ENCODE measurements around the gene UCHL3. TPM values are rescaled to one million over a fixed set of nuclear protein-coding genes. Genes with fewer than 3 reads are reported as not detected.

UCHL3 gene
- polyA plus RNA-seq, 3 donors from 2014 or later: 34.5 to 71.1 (median 34.7) TPM

GRCh38 chr13:75617230-75617629, 67.6 kb downstream of the UCHL3 start:
- H3K36me3 Mint-ChIP-seq: peaks cover 0 to 24% (median 17%) of the 10 kb centered on the region in 3 donors
- no peak overlapping the region for H3K4me3 Mint-ChIP-seq
- no peaks in the 10 kb centered on the region for H3K4me1 Mint-ChIP-seq
- peaks cover 0 to 2% (median 0%) of the 10 kb centered on the region in 3 donors for H3K27me3 Mint-ChIP-seq (ENCODE audit: low read depth in 3 of 3)
- DNase-seq: no peak
- H3K9me3 Mint-ChIP-seq: no peaks in the 10 kb centered on the region
- H3K27ac Mint-ChIP-seq: no peak overlapping the region

GRCh38 chr13:75618308-75618707, 68.7 kb downstream of the UCHL3 start:
- DNase-seq: no peak
- H3K27me3 Mint-ChIP-seq (ENCODE audit: low read depth in 3 of 3): peaks cover 0 to 2% (median 0%) of the 10 kb centered on the region in 3 donors
- no peak overlapping the region for H3K27ac Mint-ChIP-seq

GRCh38 chr13:75620020-75620419, 70.4 kb downstream of the UCHL3 start:
- Mint-ChIP-seq H3K4me3 (no peak overlapping the region), H3K9me3 (no peaks in the 10 kb centered on the region), H3K27me3 (ENCODE audit: low read depth in 3 of 3) (peaks cover 0 to 2% (median 0%) of the 10 kb centered on the region in 3 donors), H3K4me1 (no peaks in the 10 kb centered on the region), H3K36me3 (peaks cover 5 to 24% (median 19%) of the 10 kb centered on the region in 3 donors), H3K27ac (no peak overlapping the region)
- DNase-seq: no peak

More at GRCh38 chr13:75618308-75618707, 68.7 kb downstream of the UCHL3 start:
- H3K9me3 Mint-ChIP-seq: no peaks in the 10 kb centered on the region
- H3K4me3 Mint-ChIP-seq: no peak overlapping the region
- H3K4me1 Mint-ChIP-seq: no peaks in the 10 kb centered on the region
- peaks cover 0 to 17% (median 17%) of the 10 kb centered on the region in 3 donors for H3K36me3 Mint-ChIP-seq

- no peaks in the 10 kb centered on the region for H3K9me3 Mint-ChIP-seq
- H3K36me3 Mint-ChIP-seq: peaks cover 11 to 32% (median 30%) of the 10 kb centered on the region in 3 donors
- H3K27ac Mint-ChIP-seq: no peak overlapping the region
- H3K4me1 Mint-ChIP-seq: no peaks in the 10 kb centered on the region
- no peak overlapping the region for H3K4me3 Mint-ChIP-seq
- peaks cover 0 to 2% (median 0%) of the 10 kb centered on the region in 3 donors for H3K27me3 Mint-ChIP-seq (ENCODE audit: low read depth in 3 of 3)
- no peak for DNase-seq
Measured at GRCh38 chr13:75621147-75621546, 71.6 kb downstream of the UCHL3 start.

GRCh38 chr13:75628801-75629200, 79.2 kb downstream of the UCHL3 start:
- H3K27ac Mint-ChIP-seq: no peak overlapping the region

GRCh38 chr13:75633285-75633684, 83.7 kb downstream of the UCHL3 start:
- peak overlapping the region in 2 of 5 donors; percentile 10 to 11 for H3K4me3 Mint-ChIP-seq
- peak overlapping the region in 1 of 6 donors; percentile 73 for H3K27ac Mint-ChIP-seq
- peaks cover 11 to 13% of the 10 kb centered on the region in 2 donors for H3K4me1 Mint-ChIP-seq
- peaks cover 3 to 5% (median 5%) of the 10 kb centered on the region in 3 donors for H3K36me3 Mint-ChIP-seq
- DNase-seq: no peak
- peaks cover 4 to 10% (median 5%) of the 10 kb centered on the region in 3 donors for H3K27me3 Mint-ChIP-seq (ENCODE audit: low read depth in 3 of 3)
- H3K9me3 Mint-ChIP-seq: peaks cover 0 to 2% (median 0%) of the 10 kb centered on the region in 6 donors

More at GRCh38 chr13:75628801-75629200, 79.2 kb downstream of the UCHL3 start:
- no peak for DNase-seq
- H3K4me1 Mint-ChIP-seq: peaks cover 0 to 6% of the 10 kb centered on the region in 2 donors
- H3K9me3 Mint-ChIP-seq: no peaks in the 10 kb centered on the region
- peaks cover 14 to 27% (median 24%) of the 10 kb centered on the region in 3 donors for H3K36me3 Mint-ChIP-seq
- no peak overlapping the region for H3K4me3 Mint-ChIP-seq
- H3K27me3 Mint-ChIP-seq (ENCODE audit: low read depth in 3 of 3): no peaks in the 10 kb centered on the region

GRCh38 chr13:75635101-75635827, 85.7 kb downstream of the UCHL3 start:
- Mint-ChIP-seq H3K27me3 (ENCODE audit: low read depth in 3 of 3) (peaks cover 5 to 10% (median 9%) of the 10 kb centered on the region in 3 donors), H3K27ac (peak overlapping the region in 1 of 6 donors; percentile 45), H3K36me3 (no peaks in the 10 kb centered on the region), H3K4me3 (peak overlapping the region; percentile 56 to 81 (median 73)), H3K9me3 (peaks cover 0 to 2% (median 0%) of the 10 kb centered on the region in 6 donors), H3K4me1 (peaks cover 11 to 13% of the 10 kb centered on the region in 2 donors)
- DNase-seq: peak in 1 of 3 donors; percentile 4

- H3K9me3 Mint-ChIP-seq: peaks cover 0 to 2% (median 0%) of the 10 kb centered on the region in 6 donors
- peaks cover 11 to 13% of the 10 kb centered on the region in 2 donors for H3K4me1 Mint-ChIP-seq
- peak; percentile 62 to 65 (median 65) for DNase-seq
- peaks cover 5 to 10% (median 9%) of the 10 kb centered on the region in 3 donors for H3K27me3 Mint-ChIP-seq (ENCODE audit: low read depth in 3 of 3)
- peak within 1 kb of the TSS; percentile 79 to 84 (median 83) for H3K4me3 Mint-ChIP-seq
- no peaks in the 10 kb centered on the region for H3K36me3 Mint-ChIP-seq
- H3K27ac Mint-ChIP-seq: peak within 1 kb of the TSS in 1 of 6 donors; percentile 58
Measured at GRCh38 chr13:75635828-75636435, 86.3 kb downstream of the UCHL3 start, which contains the start of gene LMO7. TSS of gene LMO7 (plus strand) at chr13:75636330. CDS start at chr13:75636658, 328 bp downstream.

GRCh38 chr13:75636436-75637180, 87.0 kb downstream of the UCHL3 start:
- Mint-ChIP-seq H3K4me1 (peaks cover 11 to 13% of the 10 kb centered on the region in 2 donors), H3K36me3 (no peaks in the 10 kb centered on the region), H3K9me3 (peaks cover 0 to 2% (median 0%) of the 10 kb centered on the region in 6 donors), H3K27me3 (ENCODE audit: low read depth in 3 of 3) (peaks cover 5 to 11% (median 9%) of the 10 kb centered on the region in 3 donors), H3K4me3 (peak overlapping the region; percentile 79 to 84 (median 83)), H3K27ac (no peak overlapping the region)
- DNase-seq: peak in 1 of 3 donors; percentile 47

- no peak for DNase-seq
- peaks cover 11 to 13% of the 10 kb centered on the region in 2 donors for H3K4me1 Mint-ChIP-seq
- H3K9me3 Mint-ChIP-seq: peaks cover 0 to 2% (median 0%) of the 10 kb centered on the region in 6 donors
- H3K36me3 Mint-ChIP-seq: no peaks in the 10 kb centered on the region
- H3K4me3 Mint-ChIP-seq: peak overlapping the region; percentile 72 to 83 (median 76)
- peak overlapping the region in 1 of 6 donors; percentile 58 for H3K27ac Mint-ChIP-seq
- peaks cover 5 to 11% (median 9%) of the 10 kb centered on the region in 3 donors for H3K27me3 Mint-ChIP-seq (ENCODE audit: low read depth in 3 of 3)
Measured at GRCh38 chr13:75637181-75637750, 87.7 kb downstream of the UCHL3 start.

GRCh38 chr13:75639454-75639853, 89.9 kb downstream of the UCHL3 start:
- DNase-seq: no peak
- Mint-ChIP-seq H3K9me3 (no peaks in the 10 kb centered on the region), H3K36me3 (peaks cover 0 to 3% (median 0%) of the 10 kb centered on the region in 3 donors)

GRCh38 chr13:75641026-75641425, 91.4 kb downstream of the UCHL3 start:
- Mint-ChIP-seq H3K4me3 (no peak overlapping the region), H3K9me3 (no peaks in the 10 kb centered on the region), H3K4me1 (peaks cover 7% of the 10 kb centered on the region in 2 donors), H3K27ac (no peak overlapping the region), H3K27me3 (ENCODE audit: low read depth in 3 of 3) (peaks cover 2 to 11% (median 9%) of the 10 kb centered on the region in 3 donors), H3K36me3 (peaks cover 0 to 4% (median 4%) of the 10 kb centered on the region in 3 donors)
- no peak for DNase-seq

More at GRCh38 chr13:75639454-75639853, 89.9 kb downstream of the UCHL3 start:
- Mint-ChIP-seq H3K4me1 (peaks cover 7 to 10% of the 10 kb centered on the region in 2 donors), H3K27ac (no peak overlapping the region), H3K27me3 (ENCODE audit: low read depth in 3 of 3) (peaks cover 2 to 11% (median 9%) of the 10 kb centered on the region in 3 donors), H3K4me3 (no peak overlapping the region)

- Mint-ChIP-seq H3K36me3 (peaks cover 4 to 6% (median 4%) of the 10 kb centered on the region in 3 donors), H3K27ac (no peak overlapping the region), H3K9me3 (no peaks in the 10 kb centered on the region), H3K27me3 (ENCODE audit: low read depth in 3 of 3) (peaks cover 1 to 6% (median 3%) of the 10 kb centered on the region in 3 donors), H3K4me3 (no peak overlapping the region), H3K4me1 (no peaks in the 10 kb centered on the region)
- no peak for DNase-seq
Measured at GRCh38 chr13:75643182-75643581, 93.6 kb downstream of the UCHL3 start.
